Epidermal melanocyte (primary cell): ENCODE results near the gene GAL3ST2.

Experiments
- DNase-seq: peaks from one replicate; pipeline ENCODE4 v3.0.0; 2011; ENCODE audit warnings: low spot score; ENCODE audit not compliant: insufficient read length

The GAL3ST2 gene

DNA sequence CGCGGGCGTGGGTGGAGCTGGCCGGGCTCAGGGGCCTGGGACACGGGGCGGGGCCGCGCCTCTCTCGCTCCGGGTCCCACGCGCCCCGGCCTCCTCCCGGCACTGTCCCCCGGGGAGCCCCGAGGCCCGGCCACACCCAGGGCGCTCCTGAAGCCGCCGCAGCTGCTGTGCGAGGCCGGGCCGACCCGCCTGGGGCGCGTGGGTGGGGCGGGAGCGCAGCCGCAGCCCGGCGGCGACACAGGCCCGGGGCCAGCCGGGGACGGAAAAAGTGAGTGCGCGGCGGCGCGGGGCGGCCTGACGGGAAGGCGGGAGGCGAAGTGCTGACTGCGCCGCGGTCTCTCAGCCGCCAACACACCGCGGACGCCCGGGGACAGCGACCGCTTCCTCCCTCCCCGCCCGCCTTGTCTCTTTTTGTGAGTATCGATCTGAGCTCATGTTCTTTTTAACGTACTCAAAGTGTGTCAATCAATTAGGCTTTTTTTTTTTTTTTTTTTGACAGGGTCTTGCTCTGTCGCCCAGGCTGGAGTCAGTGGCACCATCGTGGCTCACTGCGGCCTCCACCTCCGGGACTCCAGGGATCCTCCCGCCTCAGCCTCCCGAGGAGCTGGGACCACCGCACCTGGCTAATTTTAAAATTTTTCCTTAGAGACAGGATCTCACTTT lies 67.6 kb downstream of the GAL3ST2 start:
- peak; percentile 46 for DNase-seq

DNA sequence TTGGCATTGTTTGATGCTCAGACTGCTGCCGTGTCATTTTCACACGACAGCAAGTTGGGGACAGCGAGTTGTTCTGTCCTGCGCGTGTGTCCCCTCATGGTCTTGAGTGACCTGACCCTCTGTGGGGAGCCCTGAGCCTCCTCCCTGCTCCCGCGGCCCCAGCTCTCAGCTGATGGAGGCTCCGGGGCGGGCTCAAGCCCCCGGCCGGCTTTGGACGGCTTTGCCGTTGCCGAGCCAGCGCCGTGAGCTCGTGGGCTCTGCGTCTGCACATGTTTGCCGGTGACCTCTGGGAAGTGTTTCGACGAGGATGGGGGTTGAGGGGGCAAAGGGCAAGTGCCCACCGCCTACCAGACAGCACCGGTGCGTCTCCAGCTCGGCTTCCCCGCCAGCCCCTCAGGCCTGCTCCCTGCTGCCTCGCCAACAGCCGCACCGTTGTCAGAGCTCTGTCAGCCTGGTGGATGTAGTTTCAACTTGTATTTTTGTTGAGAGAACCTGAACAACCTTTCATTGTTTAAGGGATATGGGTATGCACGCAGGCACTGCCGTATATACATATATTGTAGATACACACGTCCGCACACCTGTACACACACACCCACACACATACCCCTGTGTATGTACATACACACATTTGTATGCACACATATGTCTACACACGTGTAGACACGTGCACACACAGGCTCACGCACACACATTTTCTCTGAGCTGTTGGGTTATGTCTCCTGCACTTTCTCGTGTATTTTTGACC lies 68.4 kb downstream of the GAL3ST2 start:
- peak; percentile 18 for DNase-seq

DNA sequence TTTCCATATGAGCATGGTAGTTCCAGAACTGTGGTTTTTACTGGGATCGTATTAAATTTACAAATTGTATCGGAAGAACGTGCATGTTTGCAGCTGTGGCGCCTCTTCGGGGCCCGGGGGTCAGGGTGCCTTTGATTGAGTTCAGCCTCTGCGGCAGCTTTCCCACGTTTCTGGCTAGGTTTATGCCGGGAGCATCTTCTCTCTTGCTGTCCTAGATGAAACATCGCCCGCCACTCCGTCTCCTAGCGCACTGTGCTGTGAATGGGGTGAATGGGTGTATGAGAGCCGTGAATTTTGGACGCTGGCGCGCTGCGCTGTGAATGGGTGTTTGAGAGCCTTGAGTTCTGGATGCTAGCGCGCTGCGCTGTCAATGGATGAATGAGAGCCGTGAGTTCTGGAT lies 69.8 kb downstream of the GAL3ST2 start:
- DNase-seq: peak; percentile 13

DNA sequence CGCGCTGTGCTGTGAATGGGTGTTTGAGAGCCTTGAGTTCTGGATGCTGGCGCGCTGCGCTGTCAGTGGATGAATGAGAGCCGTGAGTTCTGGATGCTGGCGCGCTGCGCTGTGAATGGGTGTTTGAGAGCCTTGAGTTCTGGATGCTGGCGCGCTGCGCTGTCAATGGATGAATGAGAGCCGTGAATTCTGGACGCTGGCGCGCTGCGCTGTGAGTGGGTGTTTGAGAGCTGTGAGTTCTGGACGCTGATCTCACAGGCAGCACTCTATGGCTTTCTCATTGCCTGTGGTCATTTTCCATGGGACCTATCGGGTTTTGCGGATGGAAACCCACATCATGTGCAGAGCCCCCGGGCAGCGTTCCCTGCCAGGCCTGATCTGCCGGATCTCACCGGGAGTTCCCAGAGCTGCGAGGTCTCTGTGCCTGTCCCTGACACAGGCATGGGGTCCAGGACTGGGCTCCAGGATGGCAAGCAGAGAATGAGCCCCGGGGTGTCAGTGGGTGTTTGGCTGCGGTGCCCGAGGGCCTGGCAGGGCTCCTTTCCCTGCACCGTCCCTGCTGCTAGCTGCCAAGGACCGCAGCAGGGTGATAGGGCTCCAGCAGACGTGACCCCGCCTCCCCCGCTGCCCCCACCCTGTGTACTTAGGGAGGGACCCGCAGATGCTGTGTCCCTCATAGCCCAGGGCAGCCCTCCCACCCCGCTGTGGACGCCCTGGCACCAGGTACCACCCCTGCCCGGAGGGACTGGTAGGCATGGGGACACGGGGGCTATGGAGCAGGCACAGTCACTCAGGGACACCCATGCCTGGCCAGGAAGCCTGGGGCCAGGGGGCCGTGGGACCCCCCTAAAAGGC lies 72.4 kb downstream of the GAL3ST2 start:
- no peak for DNase-seq

DNA sequence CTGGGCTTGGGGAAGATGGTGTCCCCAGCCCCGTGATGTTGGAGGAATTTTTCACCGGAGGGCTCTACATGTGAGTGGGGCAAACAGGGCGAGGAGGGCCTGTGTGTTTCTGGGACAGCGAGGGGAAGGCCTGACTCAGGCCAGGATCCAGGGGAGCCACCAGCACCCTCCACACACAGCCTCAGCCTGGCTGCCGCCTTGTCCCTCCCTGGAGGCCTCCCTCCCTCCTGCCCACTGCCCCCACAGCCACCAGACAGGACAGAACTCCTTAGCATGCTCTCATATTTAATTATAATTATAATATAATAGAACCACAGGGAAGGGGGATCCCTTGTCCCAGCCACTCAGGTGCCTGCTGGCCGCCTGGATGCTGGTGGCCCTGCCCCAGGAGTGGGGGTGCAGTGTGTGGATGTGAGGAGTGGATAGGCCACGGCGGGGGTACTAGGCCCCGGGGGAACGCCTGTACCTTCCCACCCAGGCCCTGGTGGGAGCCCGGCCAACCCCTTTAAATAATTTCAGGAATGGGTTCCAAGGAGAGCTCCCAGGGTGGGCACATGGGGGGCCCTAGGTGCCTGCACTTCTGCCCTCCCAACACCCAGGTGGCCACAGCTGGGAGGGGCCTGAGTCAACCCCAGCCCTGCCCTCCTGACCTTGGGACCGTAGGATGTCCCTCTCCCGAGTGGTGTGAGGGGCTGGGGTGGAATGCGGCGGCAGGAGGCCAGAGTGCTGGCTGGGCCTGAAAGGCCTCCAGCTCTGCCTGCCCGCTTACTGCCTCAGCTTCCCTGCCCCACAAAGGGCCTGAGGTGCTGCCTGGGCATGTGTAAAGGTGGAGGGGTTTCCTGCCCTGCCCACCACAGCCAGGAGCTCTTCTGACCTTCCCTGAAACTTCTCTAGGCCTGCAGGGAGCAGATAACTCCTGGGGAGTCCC lies 73.3 kb downstream of the GAL3ST2 start:
- peak; percentile 13 for DNase-seq

DNA sequence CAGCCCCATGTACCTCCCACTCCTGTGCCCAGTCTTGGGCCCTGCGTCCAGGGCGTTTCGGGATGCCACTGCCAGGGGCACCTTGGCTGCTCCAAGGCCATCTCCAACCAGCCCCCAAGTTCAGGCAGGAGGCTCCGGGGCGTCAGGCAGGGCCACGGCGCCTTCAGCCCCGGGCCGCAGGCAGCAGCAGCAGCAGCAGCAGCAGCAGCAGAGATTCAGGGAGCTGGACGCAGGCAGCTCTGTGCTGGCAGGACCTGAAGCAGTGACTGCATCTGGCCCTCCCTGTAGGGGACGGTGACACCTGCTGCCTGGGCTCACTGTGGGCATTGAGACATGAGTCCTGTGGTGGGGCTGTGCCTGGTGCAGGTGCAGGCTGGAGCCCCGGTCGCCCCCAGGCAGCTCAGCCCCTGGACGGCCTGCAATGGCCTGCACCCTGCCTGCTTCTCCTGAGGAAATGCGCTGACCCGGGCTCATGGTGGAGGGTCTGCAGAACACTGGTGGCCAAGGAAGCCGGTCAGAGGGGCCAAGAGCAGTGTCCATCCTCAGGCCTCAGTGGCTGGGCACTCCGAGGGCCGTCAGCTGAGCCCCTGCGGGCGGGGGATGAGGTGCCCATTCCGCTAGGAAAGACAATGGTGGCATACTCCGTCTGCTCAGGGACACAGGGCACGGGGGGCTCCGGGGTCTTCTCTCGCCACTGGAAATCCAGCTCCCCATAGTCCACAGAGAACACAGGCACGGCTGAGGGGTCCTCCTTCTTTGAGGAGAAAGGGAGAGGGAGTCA lies 74.1 kb downstream of the GAL3ST2 start:
- no peak for DNase-seq

DNA sequence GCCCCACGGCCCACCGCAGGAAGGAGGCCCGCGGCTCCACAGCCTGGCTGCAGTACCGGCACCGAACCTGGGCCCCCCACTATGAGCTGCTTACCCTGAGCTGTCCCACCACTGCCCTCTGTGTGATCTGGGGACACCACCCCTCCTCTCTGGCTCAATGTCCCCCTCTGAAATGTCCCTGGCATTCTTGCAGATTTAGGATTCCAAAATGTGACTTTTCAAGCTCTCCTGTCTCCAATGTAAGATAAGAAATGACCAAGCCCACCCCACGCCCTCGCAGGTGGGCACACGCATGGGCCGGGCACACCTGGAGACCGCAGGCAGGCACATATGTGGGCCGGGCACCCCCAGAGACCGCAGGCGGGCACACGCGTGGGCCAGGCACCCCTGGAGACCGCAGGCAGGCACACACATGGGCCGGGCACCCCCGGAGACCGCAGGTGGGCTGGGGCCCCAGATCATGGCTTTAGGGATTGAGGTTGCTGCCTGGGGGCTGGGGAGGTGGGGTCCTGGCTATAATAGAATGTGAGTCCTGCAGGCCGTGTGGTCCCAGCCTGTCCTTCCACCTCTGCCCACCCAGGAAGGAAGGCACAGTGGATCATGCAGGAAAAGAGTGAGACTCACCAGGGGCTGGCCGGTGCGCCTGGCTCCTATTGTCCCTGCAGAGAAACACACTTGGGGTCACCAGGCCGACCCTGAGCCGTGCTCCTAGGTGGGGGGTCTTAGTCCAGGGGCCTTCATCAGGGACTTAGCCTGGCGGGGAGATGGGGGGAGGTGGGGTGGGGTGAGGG lies 74.9 kb downstream of the GAL3ST2 start:
- DNase-seq: no peak

DNA sequence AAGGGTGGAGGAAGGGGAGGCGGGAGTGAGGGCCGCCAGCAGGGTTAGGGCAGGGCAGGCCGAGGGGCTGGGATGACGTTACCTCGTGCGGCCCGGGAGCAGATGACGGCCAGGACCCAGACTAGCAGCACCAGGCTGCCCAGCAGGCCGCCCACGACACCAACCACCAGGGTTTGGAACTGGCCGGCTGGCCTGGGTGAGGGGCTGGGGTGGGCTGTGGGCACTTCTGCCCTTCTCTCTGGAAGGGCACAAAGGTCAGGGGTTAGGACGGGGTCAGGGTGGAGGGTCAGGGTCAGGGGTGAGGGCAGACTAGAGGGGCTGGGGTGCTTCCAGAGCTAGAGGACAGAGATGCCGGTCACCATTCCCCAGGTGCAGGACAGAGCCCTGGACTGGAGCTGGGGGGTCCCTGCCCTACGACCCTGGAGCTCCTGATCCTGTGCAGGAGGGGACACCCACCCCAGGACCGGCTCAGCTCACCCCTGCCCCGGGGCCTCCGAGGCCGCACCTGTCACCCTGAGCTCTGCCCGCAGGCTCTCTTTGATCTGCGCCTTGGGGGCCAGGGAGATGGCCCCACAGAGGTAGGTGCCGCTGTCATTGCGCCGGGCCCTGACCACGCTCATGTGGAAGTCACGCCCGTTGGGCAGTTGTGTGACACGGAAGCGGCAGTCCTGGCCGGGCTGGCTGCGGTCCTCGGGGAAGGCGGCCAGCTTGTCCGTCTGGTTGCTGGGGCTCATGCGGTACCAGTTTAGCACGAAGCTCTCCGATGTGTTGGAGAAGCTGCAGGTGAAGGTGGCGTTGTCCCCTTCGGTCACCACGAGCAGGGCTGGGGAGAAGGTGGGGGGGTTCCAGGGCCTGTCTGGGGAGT lies 75.7 kb downstream of the GAL3ST2 start:
- no peak for DNase-seq

DNA sequence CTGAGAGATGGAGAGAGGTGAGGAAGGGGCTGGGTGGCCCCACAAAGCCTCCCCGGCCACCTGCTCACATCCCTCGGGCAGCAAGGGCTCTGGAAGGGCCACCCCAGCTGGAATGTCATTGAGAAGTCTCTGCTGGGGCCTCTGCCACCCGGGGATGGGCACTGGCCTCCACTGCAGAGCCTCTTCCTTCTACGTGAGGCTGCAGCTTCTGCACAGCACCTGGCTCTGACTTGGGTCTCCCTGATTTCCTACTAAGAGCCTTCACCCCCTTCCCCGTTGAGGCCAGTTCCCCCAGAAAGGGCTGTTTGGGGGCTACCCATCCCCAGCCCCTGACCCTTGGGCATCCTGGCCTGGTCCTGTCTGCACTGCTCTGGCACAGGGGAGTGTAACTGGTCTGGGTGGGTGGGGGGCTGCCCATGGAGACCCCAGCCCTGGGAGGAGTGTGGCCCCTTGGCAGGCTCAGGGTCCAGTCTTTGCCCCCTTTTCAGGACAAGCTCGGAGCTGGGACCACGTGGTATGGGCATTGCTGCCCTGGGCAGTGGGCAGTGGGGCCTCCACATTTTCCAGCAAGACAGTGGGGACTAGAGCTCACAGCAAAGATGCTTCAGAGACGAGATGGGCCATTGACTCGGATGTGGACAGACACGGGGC lies 76.5 kb downstream of the GAL3ST2 start:
- DNase-seq: no peak
